Measurements from ENCODE around the gene PARVA. TPM values are rescaled to one million over a fixed set of nuclear protein-coding genes. Genes with fewer than 3 reads are reported as not detected.

PARVA gene
- total and polyA plus RNA-seq, 2 of the 8 experiments (the other 6 are each of a cell fraction or from before 2014, with no cell fraction given), result 3.1 to 13.5 TPM

DNA sequence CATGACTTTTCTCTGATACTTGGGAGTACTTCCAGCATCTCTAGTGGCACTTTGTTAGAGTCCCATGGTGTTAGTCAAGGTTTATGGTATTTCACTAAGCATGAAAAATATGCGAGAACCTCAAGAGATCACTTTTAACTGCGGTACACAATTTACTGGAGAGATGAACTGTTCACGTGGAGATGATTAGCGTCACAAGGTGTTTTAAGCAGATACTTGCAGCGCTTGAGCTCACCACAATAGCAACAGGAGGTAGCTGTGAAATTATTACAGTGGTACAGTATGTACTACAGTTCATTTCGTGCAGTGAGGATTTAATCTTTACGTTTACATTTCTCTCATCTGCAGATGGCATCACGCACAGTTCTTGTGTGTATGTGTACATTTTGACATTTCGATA, 4.5 kb downstream of the PARVA start:
- Histone ChIP-seq H3K4ac (replicated peaks; ENCODE audit: insufficient read length, low read depth, low read length) (no peak overlapping the region), H3K4me3 (ENCODE audit: extremely low read depth in 1 of 4, insufficient read depth in 2 of 4, low read depth in 3 of 4, low read length in 4 of 4) (no peak overlapping the region), H4K91ac (replicated peaks; ENCODE audit: insufficient read length, low read length) (no peak overlapping the region), H3K4me1 (replicated peaks in 1 of 4; ENCODE audit: control insufficient read depth in 3 of 4, insufficient read depth in 4 of 4, low read length in 3 of 4) (peaks cover 0 to 3% (median 0%) of the 10 kb centered on the region in 4 experiments; a peak in 2 of 7 replicates), H2BK5ac (ENCODE audit: low read depth, low read length) (no peak overlapping the region), H3K9me3 (ENCODE audit: insufficient read depth in 2 of 2, low read depth in 1 of 2, low read length in 1 of 2) (no peaks in the 10 kb centered on the region), H3K23me2 (ENCODE audit: low read depth, low read length) (peaks cover 8% of the 10 kb centered on the region), H3K56ac (replicated peaks; ENCODE audit: insufficient read length, low read depth, low read length) (no peak overlapping the region), H2BK15ac (ENCODE audit: low read length) (no peak overlapping the region), H3K9ac (replicated peaks in 1 of 4; ENCODE audit: extremely low read depth in 1 of 4, low read depth in 3 of 4, low read length in 3 of 4) (no peak overlapping the region), H3K27ac (ENCODE audit: low read depth, low read length) (no peak overlapping the region), H3K27me3 (replicated peaks in 1 of 4; ENCODE audit: control insufficient read depth in 3 of 4, extremely low read depth in 1 of 4, insufficient read depth in 3 of 4, low read length in 3 of 4) (peaks cover 0 to 2% (median 1%) of the 10 kb centered on the region in 4 experiments; a peak in 2 of 7 replicates), H3K18ac (ENCODE audit: extremely low read depth, low read length) (no peak overlapping the region), H4K8ac (ENCODE audit: extremely low read depth, insufficient read depth, low read length) (no peak overlapping the region), H3K4me2 (ENCODE audit: insufficient read depth in 1 of 2, low read depth in 2 of 2, low read length in 2 of 2) (no peak overlapping the region), H3K79me2 (ENCODE audit: control insufficient read depth in 1 of 2, insufficient read depth in 2 of 2, low read length in 2 of 2) (no peaks in the 10 kb centered on the region), H2BK20ac (ENCODE audit: low read length) (no peak overlapping the region), H4K20me1 (replicated peaks in 1 of 2; ENCODE audit: control insufficient read depth in 1 of 2, insufficient read depth in 2 of 2, low read length in 2 of 2) (no peaks in the 10 kb centered on the region), H3K36me3 (ENCODE audit: control insufficient read depth in 2 of 4, insufficient read depth in 4 of 4, low read length in 3 of 4) (no peaks in the 10 kb centered on the region), H2AFZ (ENCODE audit: low read length) (no peak overlapping the region), H2BK12ac (ENCODE audit: low read depth, low read length) (no peak overlapping the region), H3K14ac (ENCODE audit: insufficient read length) (no peak overlapping the region), H2BK120ac (replicated peaks; ENCODE audit: low read depth, low read length) (no peak overlapping the region), H4K5ac (ENCODE audit: insufficient read length, low read depth, low read length) (no peak overlapping the region), H2AK5ac (ENCODE audit: low read depth, low read length) (no peak overlapping the region), H3K79me1 (ENCODE audit: low read depth, low read length) (no peaks in the 10 kb centered on the region), H3K23ac (ENCODE audit: insufficient read length) (no peak overlapping the region)
- DNase-seq (ENCODE audit: low read depth in 1 of 2, low spot score in 2 of 2), result no peak
- FAIRE-seq, result no peak
- ChIA-PET CTCF (ENCODE audit: partially characterized antibody) (no interaction called here), POLR2A (ENCODE audit: partially characterized antibody) (no interaction called here)
- WGBS, 2 experiments (ENCODE audit: extremely low coverage in 1 of 2, insufficient coverage in 1 of 2, insufficient read length in 1 of 2, insufficient replicate concordance in 2 of 2, low coverage in 1 of 2, low lambda C conversion rate in 2 of 2, missing lambda C conversion rate in 1 of 2), result 90% methylated on average over 9 of the region's 9 CpGs; no CpG with 5 or more reads in 1 of the 2 experiments
- TF ChIP-seq CBX8 (IDR thresholded peaks at IDR 0.05; ENCODE audit: borderline replicate concordance, low read depth, low read length) (no peak), TAF7 (optimal IDR thresholded peaks at IDR 0.05; ENCODE audit: borderline replicate concordance, low read depth, low read length) (no peak), SP4 (IDR thresholded peaks at IDR 0.05; ENCODE audit: low read length) (no peak), POLR2A (IDR thresholded peaks at IDR 0.05; ENCODE audit: control extremely low read depth in 1 of 2, low read depth in 2 of 2, low read length in 2 of 2) (no peak), CHD2 (IDR thresholded peaks at IDR 0.05; ENCODE audit: low read length) (no peak), ZNF274 (IDR thresholded peaks at IDR 0.05; ENCODE audit: borderline replicate concordance, extremely low read depth, low read length) (no peak), USF2 (IDR thresholded peaks at IDR 0.05; ENCODE audit: low read length) (no peak), TCF12 (IDR thresholded peaks at IDR 0.05; ENCODE audit: low read depth, low read length) (no peak), YY1 (IDR thresholded peaks at IDR 0.05; ENCODE audit: low read depth, low read length) (no peak), KDM4A (IDR thresholded peaks at IDR 0.05; ENCODE audit: low read depth, low read length, severe bottlenecking) (no peak), TEAD4 (IDR thresholded peaks at IDR 0.05; ENCODE audit: low read depth, low read length) (no peak)
- TF ChIP-seq, protein P1, sequence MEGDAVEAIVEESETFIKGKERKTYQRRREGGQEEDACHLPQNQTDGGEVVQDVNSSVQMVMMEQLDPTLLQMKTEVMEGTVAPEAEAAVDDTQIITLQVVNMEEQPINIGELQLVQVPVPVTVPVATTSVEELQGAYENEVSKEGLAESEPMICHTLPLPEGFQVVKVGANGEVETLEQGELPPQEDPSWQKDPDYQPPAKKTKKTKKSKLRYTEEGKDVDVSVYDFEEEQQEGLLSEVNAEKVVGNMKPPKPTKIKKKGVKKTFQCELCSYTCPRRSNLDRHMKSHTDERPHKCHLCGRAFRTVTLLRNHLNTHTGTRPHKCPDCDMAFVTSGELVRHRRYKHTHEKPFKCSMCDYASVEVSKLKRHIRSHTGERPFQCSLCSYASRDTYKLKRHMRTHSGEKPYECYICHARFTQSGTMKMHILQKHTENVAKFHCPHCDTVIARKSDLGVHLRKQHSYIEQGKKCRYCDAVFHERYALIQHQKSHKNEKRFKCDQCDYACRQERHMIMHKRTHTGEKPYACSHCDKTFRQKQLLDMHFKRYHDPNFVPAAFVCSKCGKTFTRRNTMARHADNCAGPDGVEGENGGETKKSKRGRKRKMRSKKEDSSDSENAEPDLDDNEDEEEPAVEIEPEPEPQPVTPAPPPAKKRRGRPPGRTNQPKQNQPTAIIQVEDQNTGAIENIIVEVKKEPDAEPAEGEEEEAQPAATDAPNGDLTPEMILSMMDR (IDR thresholded peaks at IDR 0.05; ENCODE audit: control extremely low read depth in 1 of 3, insufficient read depth in 1 of 3, low read depth in 1 of 3, low read length in 3 of 3), result no peak

All from H1 (cell line).